Motor neuron (in vitro differentiated cells): ENCODE data around the gene CLIP1. TPM values are rescaled to one million over a fixed set of nuclear protein-coding genes. Genes with fewer than 3 reads are reported as not detected.
"Not testable (repeated sequence)": the region's sequence is repeated elsewhere in the genome, so short reads cannot be mapped to it uniquely, and the experiment has no call there.

Source experiments
- ATAC-seq, 8 experiments: fragments of 200-7000 bp; cut with Tn5 transposase; replicated peaks in 6 of 8; 2 replicates each; pipeline ENCODE4 v1.8.0; 2021; ENCODE audit warnings: mild to moderate bottlenecking in 8 of 8, moderate library complexity in 8 of 8
- H3K27ac ChIP-seq, 2 donors: fragments of 250-450 bp; sonication (Bioruptor Pico); 2 replicates each; pipeline ENCODE4 v1.9.0; 2021; ENCODE audit warnings: antibody characterized with exemption in 2 of 2, mild to moderate bottlenecking in 2 of 2, moderate library complexity in 1 of 2
- H3K4me1 ChIP-seq, 2 donors: fragments of 250-450 bp; sonication (Bioruptor Pico); replicated peaks in 1 of 2; 2 replicates each; pipeline ENCODE4 v1.6.1; 2021; ENCODE audit warnings: antibody characterized with exemption in 2 of 2, mild to moderate bottlenecking in 2 of 2, moderate library complexity in 1 of 2
- H3K4me3 ChIP-seq, 5 donors: fragments of 250-450 bp; sonication (Bioruptor Pico); 2 replicates each; pipeline ENCODE4 v1.9.0; 2021; ENCODE audit warnings: antibody characterized with exemption in 5 of 5, mild to moderate bottlenecking in 5 of 5, moderate library complexity in 4 of 5
- WGBS, 10 experiments: fragments of 450-650 bp; shearing (Covaris generic); methylation state at CpG; one replicate each; pipeline ENCODE4 v1.0.0; 2022; 5-methylcytosine and 5-hydroxymethylcytosine counted together
- in situ Hi-C, 9 experiments: fragments of 400-800 bp; cut with MboI; loops; one replicate each; pipeline ENCODE4 v1.15.0; 2021; ENCODE audit warnings: low sequenced_read_pairs in 9 of 9, low pct_unique_long_range_greater_than_20kb in 2 of 9; ENCODE audit not compliant: unreplicated experiment in 9 of 9
- total RNA-seq, 8 experiments: library from RNA; unstranded; fragments of 300-600 nt; gene quantifications; 2 replicates each; pipeline versions ENCODE4 v1.2.3 to v1.2.4, GENCODE V29; 2022

CLIP1 gene
- total RNA-seq, 8 experiments from 2014 or later, result 44.5 to 110 (median 65.1) TPM

- Histone ChIP-seq H3K27ac (no peak overlapping the region), H3K4me3 (no peak overlapping the region), H3K4me1 (no peaks in the 10 kb centered on the region)
- in situ Hi-C loops, result no loop called here
- 67 to 100% (median 78%) methylated on average over 1 to 6 of the region's 6 CpGs; no CpG with 5 or more reads in 1 of the 10 experiments for WGBS, 10 experiments
- ATAC-seq, result no peak
These were observed 32.3 kb upstream of the CLIP1 start for GRCh38 chr12:122454739-122455138.

GRCh38 chr12:122454250-122454721, 31.8 kb upstream of the CLIP1 start:
- in situ Hi-C loops, result no loop called here
- Histone ChIP-seq H3K4me1 (no peaks in the 10 kb centered on the region), H3K27ac (no peak overlapping the region), H3K4me3 (no peak overlapping the region)
- WGBS, 10 experiments, result 84 to 100% (median 94%) methylated on average over 1 to 9 of the region's 12 CpGs; no CpG with 5 or more reads in 1 of the 10 experiments
- ATAC-seq, result no peak

DNA sequence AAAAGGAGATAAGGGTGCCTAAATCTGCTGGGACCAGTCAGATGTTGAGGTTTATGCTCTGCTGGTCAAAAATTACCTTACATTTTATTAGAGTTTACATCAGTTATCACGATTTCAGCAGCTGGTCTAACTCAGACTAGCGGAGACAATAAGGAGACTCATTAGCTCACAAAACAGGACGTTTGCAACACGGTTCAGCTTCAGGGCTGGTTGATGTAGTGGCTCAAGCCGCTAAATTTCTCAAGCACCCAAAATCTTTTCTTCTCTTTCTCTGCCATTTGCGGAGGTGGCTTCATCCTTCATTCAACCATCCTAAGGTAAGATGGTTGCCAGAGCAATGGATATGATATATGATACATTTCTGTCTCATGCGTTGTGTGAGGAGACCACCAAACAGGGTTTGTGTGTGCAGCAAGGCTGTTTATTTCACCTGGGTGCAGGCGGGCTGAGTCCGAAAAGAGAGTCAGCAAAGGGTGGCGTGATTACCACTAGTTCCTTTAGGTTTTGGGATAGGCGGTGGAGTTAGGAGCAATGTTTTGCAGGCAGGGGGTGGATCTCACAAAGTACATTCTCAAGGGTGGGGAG, 30.3 kb upstream of the CLIP1 start:
- no peak overlapping the region for H3K27ac ChIP-seq
- ATAC-seq, result no peak
- in situ Hi-C loops, result no loop called here
- WGBS, 10 experiments, result 71 to 100% (median 80%) methylated on average over 1 to 7 of the region's 11 CpGs; no CpG with 5 or more reads in 3 of the 10 experiments
- no peak overlapping the region for H3K4me3 ChIP-seq
- H3K4me1 ChIP-seq, result no peaks in the 10 kb centered on the region

- no peak overlapping the region for H3K4me3 ChIP-seq
- no peaks in the 10 kb centered on the region for H3K4me1 ChIP-seq
- in situ Hi-C loops, result no loop called here
- 20 to 100% (median 92%) methylated on average over 1 to 2 of the region's 2 CpGs; no CpG with 5 or more reads in 5 of the 10 experiments for WGBS, 10 experiments
- peak in 3 of 8 experiments; percentile 88 to 98 (median 91) for ATAC-seq
- H3K27ac ChIP-seq, result no peak overlapping the region
These were observed 26.8 kb upstream of the CLIP1 start for GRCh38 chr12:122449317-122449716.

DNA sequence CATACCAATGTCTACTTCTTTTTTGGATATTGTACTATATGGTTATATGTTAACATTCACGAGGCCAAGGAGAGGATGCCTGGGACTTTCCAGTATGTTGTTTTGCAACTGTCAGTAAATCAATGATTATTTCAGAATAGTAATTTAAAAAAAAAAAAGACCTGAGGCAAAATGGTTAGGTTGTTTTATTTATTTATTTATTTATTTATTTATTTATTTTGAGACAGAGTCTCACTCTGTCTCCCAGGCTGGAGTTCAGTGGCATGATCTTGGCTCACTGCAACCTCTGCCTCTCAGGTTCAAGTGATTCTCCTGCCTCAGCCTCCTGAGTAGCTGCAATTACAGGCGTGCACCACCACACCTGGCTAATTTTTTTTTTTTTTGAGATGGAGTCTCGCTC, 25.4 kb upstream of the CLIP1 start:
- H3K4me3 ChIP-seq, in situ Hi-C loops, H3K27ac ChIP-seq, H3K4me1 ChIP-seq, ATAC-seq: not testable (repeated sequence)
- 92 to 100% (median 100%) methylated on average over 1 to 2 of the region's 3 CpGs; no CpG with 5 or more reads in 7 of the 10 experiments for WGBS, 10 experiments

- WGBS, 10 experiments, result 17 to 100% (median 87%) methylated on average over 1 to 6 of the region's 6 CpGs; no CpG with 5 or more reads in 2 of the 10 experiments
- ATAC-seq, H3K4me1 ChIP-seq, in situ Hi-C loops, H3K27ac ChIP-seq, H3K4me3 ChIP-seq: not testable (repeated sequence)
These were observed 23.9 kb upstream of the CLIP1 start for GRCh38 chr12:122446390-122446789.

DNA sequence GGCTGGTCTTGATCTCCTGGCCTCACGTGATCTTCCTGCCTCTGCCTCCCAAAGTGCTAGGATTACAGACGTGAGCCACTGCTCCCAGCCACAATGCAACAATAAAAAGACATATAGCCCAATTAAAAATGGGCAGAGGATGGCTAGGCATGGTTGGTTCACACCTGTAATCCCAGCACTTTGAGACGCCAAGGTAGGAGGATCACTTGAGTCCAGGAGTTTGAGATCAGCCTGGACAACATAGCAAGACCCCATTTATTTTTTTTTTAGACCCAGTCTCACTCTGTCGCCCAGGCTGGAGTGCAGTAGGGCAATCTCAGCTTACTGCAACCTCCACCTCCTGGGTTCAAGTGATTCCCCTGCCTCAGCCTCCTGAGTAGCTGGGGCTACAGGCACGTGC, 21.6 kb upstream of the CLIP1 start:
- WGBS, 10 experiments, result 0 to 100% (median 75%) methylated on average over 1 to 4 of the region's 5 CpGs; no CpG with 5 or more reads in 4 of the 10 experiments
- in situ Hi-C loops, ATAC-seq, H3K4me1 ChIP-seq, H3K27ac ChIP-seq, H3K4me3 ChIP-seq: not testable (repeated sequence)

GRCh38 chr12:122438822-122439221, 16.4 kb upstream of the CLIP1 start:
- H3K4me3 ChIP-seq, H3K4me1 ChIP-seq, H3K27ac ChIP-seq, in situ Hi-C loops, ATAC-seq: not testable (repeated sequence)
- whole genome bisulfite sequencing, 10 experiments, result 82 to 100% (median 93%) methylated on average over 1 to 7 of the region's 8 CpGs; no CpG with 5 or more reads in 4 of the 10 experiments

GRCh38 chr12:122437656-122438121, 15.2 kb upstream of the CLIP1 start:
- 2 to 100% (median 87%) methylated on average over 1 to 8 of the region's 8 CpGs; no CpG with 5 or more reads in 5 of the 10 experiments for WGBS, 10 experiments
- Histone ChIP-seq H3K4me1 (no peaks in the 10 kb centered on the region), H3K4me3 (no peak overlapping the region), H3K27ac (no peak overlapping the region)
- in situ Hi-C loops, result no loop called here
- peak in 4 of 8 experiments; percentile 27 to 100 (median 96) for ATAC-seq

- ATAC-seq, result no peak
- H3K27ac ChIP-seq, result no peak overlapping the region
- in situ Hi-C loops, result no loop called here
- H3K4me3 ChIP-seq, result no peak overlapping the region
- 57 to 100% (median 92%) methylated on average over 1 to 4 of the region's 4 CpGs; no CpG with 5 or more reads in 1 of the 10 experiments for WGBS, 10 experiments
- no peaks in the 10 kb centered on the region for H3K4me1 ChIP-seq
These were observed 12.7 kb upstream of the CLIP1 start for GRCh38 chr12:122435186-122435585.

DNA sequence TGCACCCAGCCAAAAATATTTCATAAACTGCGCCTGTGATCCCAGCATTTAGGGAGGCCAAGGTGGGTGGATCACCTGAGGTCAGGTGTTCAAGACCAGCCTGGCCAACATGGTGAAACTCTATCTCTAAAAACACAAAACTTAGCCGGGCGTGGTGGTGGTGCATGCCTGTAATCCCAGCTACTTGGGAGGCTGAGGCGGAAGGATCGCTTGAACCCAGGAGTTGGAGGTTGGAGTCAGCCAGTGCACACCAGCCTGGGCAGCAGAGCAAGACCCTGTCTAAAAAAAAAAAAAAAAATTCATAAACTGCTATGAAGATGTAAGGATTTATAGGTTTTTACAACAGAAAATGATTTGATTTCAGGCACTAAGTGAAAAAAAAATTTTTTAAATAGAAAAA, 6.6 kb upstream of the CLIP1 start:
- ATAC-seq, H3K4me3 ChIP-seq, H3K27ac ChIP-seq, H3K4me1 ChIP-seq, in situ Hi-C loops: not testable (repeated sequence)
- WGBS, 10 experiments, result 87 to 100% (median 93%) methylated on average over 1 to 5 of the region's 5 CpGs; no CpG with 5 or more reads in 1 of the 10 experiments

DNA sequence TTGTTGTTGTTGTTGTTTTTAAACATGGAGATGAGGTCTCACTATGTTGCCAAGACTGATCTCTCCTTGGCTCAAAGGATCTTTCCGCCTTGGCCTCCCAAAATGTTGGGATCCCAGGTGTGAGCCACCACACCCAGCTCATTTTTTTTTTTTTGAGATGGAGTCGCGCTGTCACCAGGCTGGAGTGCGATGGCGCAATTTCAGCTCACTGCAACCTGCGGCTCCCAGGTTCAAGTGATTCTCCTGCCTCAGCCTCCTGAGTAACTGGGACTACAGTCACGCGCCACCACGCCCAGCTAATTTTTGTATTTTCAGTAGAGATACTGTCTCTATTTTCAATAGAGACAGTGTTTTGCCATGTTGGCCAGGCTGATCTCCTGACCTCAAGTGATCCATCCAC, 4.9 kb upstream of the CLIP1 start:
- ATAC-seq, result no peak
- peaks cover 6% of the 10 kb centered on the region in 2 donors for H3K4me1 ChIP-seq
- H3K4me3 ChIP-seq, result no peak overlapping the region
- WGBS, 10 experiments, result 67 to 100% (median 98%) methylated on average over 1 to 9 of the region's 9 CpGs
- H3K27ac ChIP-seq, result no peak overlapping the region
- in situ Hi-C loops, result no loop called here

DNA sequence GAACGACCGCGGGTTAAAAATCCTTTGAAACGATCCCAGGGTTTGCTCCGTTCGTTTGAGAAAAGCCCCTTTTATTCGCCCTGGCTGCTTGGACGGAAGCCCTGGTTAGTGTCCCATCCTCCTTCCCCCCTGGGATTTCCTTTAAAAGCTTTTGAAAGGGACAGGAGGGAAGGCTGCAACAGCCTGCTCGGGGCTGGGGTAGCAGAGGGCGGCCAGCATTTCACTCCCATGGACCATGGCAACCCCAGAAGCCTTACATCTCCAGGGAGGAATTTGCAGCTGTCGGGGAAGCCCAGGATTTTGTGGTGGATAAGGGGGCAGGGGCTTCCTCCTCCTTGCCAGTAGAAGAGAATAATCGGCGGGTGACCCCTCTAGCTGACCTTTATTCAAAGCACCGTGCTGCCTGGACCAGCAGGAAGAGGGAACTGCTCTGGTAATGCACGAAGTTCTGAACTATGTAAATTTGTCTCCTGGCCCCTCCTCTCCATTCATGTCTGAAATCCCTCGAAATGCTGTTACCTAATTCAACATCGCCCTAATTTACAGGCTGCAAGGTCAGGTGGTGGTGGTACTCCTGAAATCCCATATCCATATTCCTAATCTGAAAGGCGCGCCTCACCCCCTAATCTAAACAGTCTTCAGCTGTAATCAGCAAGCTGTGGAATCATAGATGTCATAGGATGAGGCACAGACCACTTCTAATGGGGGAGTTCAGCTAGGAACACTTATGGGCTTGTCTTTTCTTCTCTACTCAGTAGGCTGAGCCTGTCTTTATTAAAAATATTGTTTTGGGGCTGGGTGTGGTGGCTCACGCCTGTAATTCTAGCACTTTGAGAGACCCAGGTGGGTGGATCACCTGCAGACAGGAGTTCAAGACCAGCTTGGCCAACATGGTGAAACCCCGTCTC, 1.0 kb upstream of the CLIP1 start:
- H3K27ac ChIP-seq, result peak overlapping the region; percentile 98
- peaks cover 15 to 18% of the 10 kb centered on the region in 2 donors for H3K4me1 ChIP-seq
- H3K4me3 ChIP-seq, result peak overlapping the region; percentile 71 to 99 (median 94)
- in situ Hi-C loops, result no loop called here
- ATAC-seq, result peak; percentile 6 to 71 (median 64)
- WGBS, 10 experiments, result 0 to 53% (median 13%) methylated on average over 2 to 13 of the region's 21 CpGs
